CD4-positive, alpha-beta T cell treated with Interleukin-4 for 1 hour (primary cell): ENCODE results near the gene SLC20A1.
"Not testable (repeated sequence)": the region's sequence is repeated elsewhere in the genome, so short reads cannot be mapped to it uniquely, and the experiment has no call there.

Experiments used
- DNase-seq, 2 donors: peaks; one replicate each; pipeline ENCODE4 v3.0.0-alpha.2; 2020 to 2022

The SLC20A1 gene

GRCh38 chr2:112646791-112647689 lies 1.3 kb downstream of the SLC20A1 start:
- DNase-seq, result peak in 1 of 2 donors; percentile 26

GRCh38 chr2:112648081-112648480 lies 2.3 kb downstream of the SLC20A1 start:
- DNase-seq, result peak in 1 of 2 donors; percentile 44

GRCh38 chr2:112656679-112657078 lies 10.9 kb downstream of the SLC20A1 start:
- no peak for DNase-seq

- DNase-seq, result no peak
These were observed 12.6 kb downstream of the SLC20A1 start for GRCh38 chr2:112658301-112658700.

GRCh38 chr2:112658839-112659667 lies 13.3 kb downstream of the SLC20A1 start:
- no peak for DNase-seq

GRCh38 chr2:112660138-112660537 lies 14.4 kb downstream of the SLC20A1 start:
- no peak for DNase-seq

- no peak for DNase-seq
These were observed 16.0 kb downstream of the SLC20A1 start for GRCh38 chr2:112661656-112662305.

- DNase-seq, result no peak
These were observed 17.0 kb downstream of the SLC20A1 start for GRCh38 chr2:112662704-112663103.

GRCh38 chr2:112664689-112665088 lies 18.9 kb downstream of the SLC20A1 start:
- no peak for DNase-seq

- DNase-seq, result no peak
These were observed 19.5 kb downstream of the SLC20A1 start for GRCh38 chr2:112665113-112665780.

GRCh38 chr2:112666761-112667122 lies 21.0 kb downstream of the SLC20A1 start:
- DNase-seq, result no peak

- DNase-seq, result not testable (repeated sequence)
These were observed 21.8 kb downstream of the SLC20A1 start for GRCh38 chr2:112667540-112667939.

- DNase-seq, result no peak
These were observed 23.9 kb downstream of the SLC20A1 start for GRCh38 chr2:112669667-112670066.

GRCh38 chr2:112670252-112671022 lies 24.7 kb downstream of the SLC20A1 start:
- DNase-seq, result no peak

GRCh38 chr2:112671801-112672200 lies 26.1 kb downstream of the SLC20A1 start:
- DNase-seq, result no peak

GRCh38 chr2:112673008-112673407 lies 27.3 kb downstream of the SLC20A1 start:
- DNase-seq, result no peak

- peak; percentile 20 to 64 for DNase-seq
These were observed 28.5 kb downstream of the SLC20A1 start for GRCh38 chr2:112674229-112674628.

GRCh38 chr2:112679484-112679883 lies 33.7 kb downstream of the SLC20A1 start:
- no peak for DNase-seq

GRCh38 chr2:112680666-112681101 lies 34.9 kb downstream of the SLC20A1 start:
- no peak for DNase-seq

- DNase-seq, result peak in 1 of 2 donors; percentile 31
These were observed 36.4 kb downstream of the SLC20A1 start for GRCh38 chr2:112682101-112682500.

GRCh38 chr2:112683550-112684414 lies 38.0 kb downstream of the SLC20A1 start:
- DNase-seq, result no peak
